Measurements from ENCODE around the gene CD276. TPM values are rescaled to one million over a fixed set of nuclear protein-coding genes. Genes with fewer than 3 reads are reported as not detected.

Gene CD276
- total RNA-seq, 4 donors from 2014 or later: 22.8 to 48.7 (median 30.8) TPM

DNA sequence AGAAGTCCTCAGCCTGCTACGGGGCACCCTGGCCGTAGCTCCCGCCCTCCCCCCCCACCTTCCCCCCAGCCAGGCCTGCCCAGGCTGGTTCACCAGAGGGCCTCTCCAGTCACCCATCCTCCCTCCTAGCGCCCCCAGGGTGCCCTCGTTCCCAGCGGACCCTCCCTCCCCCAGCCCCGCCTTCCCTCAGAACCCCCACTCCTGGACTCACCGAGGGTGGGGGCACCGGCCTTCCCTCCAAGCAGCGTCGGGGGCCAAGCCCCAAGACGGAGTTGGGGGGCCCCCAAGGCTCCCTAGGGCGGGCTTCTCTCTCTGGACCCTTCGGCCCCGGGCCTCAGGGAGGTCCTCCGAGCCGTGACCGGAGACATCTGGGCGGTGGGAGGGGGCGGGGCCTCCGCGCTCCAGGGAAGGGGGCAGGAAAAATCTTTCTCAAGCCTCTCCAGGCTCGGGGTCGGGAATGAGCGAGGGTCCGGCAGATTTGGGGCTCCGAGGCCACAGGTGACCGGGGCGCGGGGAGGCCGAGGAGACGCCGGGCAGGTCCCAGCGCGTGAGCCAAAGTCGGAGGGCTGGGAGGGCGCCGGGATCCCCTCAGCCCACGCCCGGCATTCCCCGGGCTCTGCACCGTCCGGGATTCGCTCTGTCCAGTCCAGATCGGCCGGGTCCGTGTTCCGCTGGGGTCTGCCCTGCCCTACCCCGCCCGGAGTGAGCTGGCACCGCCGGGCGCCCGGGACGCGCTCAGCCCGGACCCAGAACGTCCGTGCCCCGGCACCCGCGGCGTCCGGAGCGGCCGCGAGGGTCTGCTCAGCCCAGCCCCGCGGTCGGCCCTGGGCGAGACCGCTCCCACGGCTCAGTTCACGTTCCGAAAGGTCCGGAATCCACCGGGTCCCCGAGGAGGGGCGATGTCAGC lies 68.0 kb downstream of the CD276 start:
- no peak for DNase-seq
- peak overlapping the region; percentile 27 to 62 (median 44) for H3K4me3 ChIP-seq
- peak overlapping the region in 2 of 4 donors; percentile 31 to 58 for H3K27ac ChIP-seq
- peaks cover 0 to 22% (median 5%) of the 10 kb centered on the region in 4 donors for H3K4me1 ChIP-seq
- no peaks in the 10 kb centered on the region for H3K9me3 ChIP-seq
- H3K36me3 ChIP-seq: no peaks in the 10 kb centered on the region
- TF ChIP-seq POLR2A (IDR thresholded peaks at IDR 0.05): no peak
- TF ChIP-seq CTCF (IDR thresholded peaks at IDR 0.05): no peak
- H3K27me3 ChIP-seq: peaks cover 0 to 12% of the 10 kb centered on the region in 2 donors

DNA sequence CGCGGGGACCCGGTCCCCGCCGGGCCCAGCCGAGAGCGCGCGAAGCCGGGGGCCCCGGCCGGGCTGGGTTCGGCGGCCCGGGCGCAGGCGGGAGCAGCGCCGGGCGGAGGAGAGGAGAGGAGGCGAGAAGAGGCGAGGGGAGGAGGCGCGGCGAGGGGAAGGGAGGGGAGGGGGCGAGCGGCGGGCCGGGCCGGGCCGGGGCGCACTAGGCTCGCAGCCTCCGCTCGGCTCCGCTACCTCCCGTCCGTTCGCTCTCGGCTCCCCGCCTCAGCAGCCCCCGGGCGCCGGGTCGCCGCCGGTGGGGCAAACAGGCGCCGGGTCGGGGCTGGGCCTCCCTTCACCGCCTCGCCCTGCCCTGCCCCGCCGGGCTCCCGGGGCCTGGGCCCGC lies 68.6 kb downstream of the CD276 start:
- Histone ChIP-seq H3K27ac (peak overlapping the region in 2 of 4 donors; percentile 31 to 58), H3K36me3 (no peaks in the 10 kb centered on the region), H3K27me3 (peaks cover 0 to 12% of the 10 kb centered on the region in 2 donors), H3K4me1 (peaks cover 0 to 22% (median 5%) of the 10 kb centered on the region in 4 donors), H3K4me3 (peak overlapping the region; percentile 27 to 62 (median 44)), H3K9me3 (no peaks in the 10 kb centered on the region)
- TF ChIP-seq CTCF (IDR thresholded peaks at IDR 0.05) (no peak), POLR2A (IDR thresholded peaks at IDR 0.05) (no peak)
- DNase-seq: no peak

- DNase-seq: no peak
- H3K9me3 ChIP-seq: no peaks in the 10 kb centered on the region
- H3K4me1 ChIP-seq: peaks cover 0 to 22% (median 5%) of the 10 kb centered on the region in 4 donors
- no peak for TF ChIP-seq CTCF (IDR thresholded peaks at IDR 0.05)
- no peak for TF ChIP-seq POLR2A (IDR thresholded peaks at IDR 0.05)
- H3K4me3 ChIP-seq: peak within 1 kb of the TSS; percentile 27 to 62 (median 44)
- H3K27me3 ChIP-seq: peaks cover 0 to 12% of the 10 kb centered on the region in 2 donors
- H3K27ac ChIP-seq: peak within 1 kb of the TSS in 2 of 4 donors; percentile 31 to 58
- H3K36me3 ChIP-seq: no peaks in the 10 kb centered on the region
These were observed 69.3 kb downstream of the CD276 start, which contains the start of gene INSYN1 for GRCh38 chr15:73753250-73754130. Gene INSYN1 (minus strand): TSS chr15:73753351. CDS start chr15:73751130, 2,221 bp downstream.

DNA sequence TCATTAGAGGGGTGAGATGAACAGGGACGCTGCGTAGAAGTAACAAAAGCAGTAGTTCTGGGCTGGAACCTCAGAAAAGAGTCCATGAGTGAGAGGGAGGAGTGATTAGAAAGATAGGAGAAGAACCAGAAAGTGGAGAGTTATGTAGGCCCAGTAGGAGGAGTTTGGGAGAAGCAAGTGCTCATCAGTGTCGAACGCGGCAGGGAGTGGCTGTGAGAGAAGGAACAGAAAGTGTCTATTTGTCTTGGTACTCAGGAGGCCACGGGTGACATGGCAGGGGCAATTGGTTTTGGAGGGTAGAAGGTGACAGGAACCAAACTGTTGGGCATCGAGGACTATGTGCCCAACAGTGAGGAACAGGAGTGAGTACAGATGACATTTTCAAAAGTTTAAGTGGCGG lies 70.3 kb downstream of the CD276 start:
- Histone ChIP-seq H3K36me3 (no peaks in the 10 kb centered on the region), H3K27ac (no peak overlapping the region), H3K4me1 (peaks cover 0 to 22% (median 5%) of the 10 kb centered on the region in 4 donors), H3K9me3 (no peaks in the 10 kb centered on the region), H3K27me3 (peaks cover 0 to 12% of the 10 kb centered on the region in 2 donors), H3K4me3 (no peak overlapping the region)
- TF ChIP-seq CTCF (IDR thresholded peaks at IDR 0.05) (no peak), POLR2A (IDR thresholded peaks at IDR 0.05) (no peak)
- no peak for DNase-seq

DNA sequence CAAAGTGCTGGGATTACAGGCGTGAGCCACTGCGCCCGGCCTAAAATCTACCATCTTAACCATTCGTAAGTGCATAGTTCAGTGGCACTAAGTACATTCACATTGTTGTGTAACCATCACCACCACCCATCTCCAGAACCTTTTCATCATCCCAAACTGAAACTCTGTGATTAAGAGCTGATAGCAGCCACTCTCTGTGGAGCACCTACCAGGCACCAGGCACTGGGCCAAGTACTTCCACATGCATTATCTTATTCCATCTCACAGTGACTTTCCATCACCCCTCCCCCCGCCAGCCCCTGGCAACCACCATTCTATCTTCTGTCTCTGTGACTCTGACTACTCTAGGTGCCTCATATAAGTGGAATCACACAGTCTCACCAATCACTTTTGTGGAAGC lies 71.3 kb downstream of the CD276 start:
- DNase-seq: no peak
- no peaks in the 10 kb centered on the region for H3K36me3 ChIP-seq
- H3K4me1 ChIP-seq: peaks cover 0 to 22% (median 5%) of the 10 kb centered on the region in 4 donors
- H3K4me3 ChIP-seq: no peak overlapping the region
- H3K27ac ChIP-seq: no peak overlapping the region
- H3K27me3 ChIP-seq: peaks cover 0 to 12% of the 10 kb centered on the region in 2 donors
- H3K9me3 ChIP-seq: no peaks in the 10 kb centered on the region
- TF ChIP-seq POLR2A (IDR thresholded peaks at IDR 0.05): no peak
- TF ChIP-seq CTCF (IDR thresholded peaks at IDR 0.05): no peak
